DMS79 (cell line): ENCODE data around the gene SCNN1A.

Source experiments
- DNase-seq: peaks from one replicate; lab custom pipeline; 2025; lab: John Stamatoyannopoulos, UW

The SCNN1A gene

GRCh38 chr12:6334359-6334758 is 41.0 kb downstream of the SCNN1A start:
- no peak for DNase-seq

GRCh38 chr12:6333566-6333965 is 41.8 kb downstream of the SCNN1A start:
- DNase-seq: no peak

GRCh38 chr12:6333029-6333428 is 42.3 kb downstream of the SCNN1A start:
- DNase-seq: no peak

GRCh38 chr12:6332459-6332858 is 42.9 kb downstream of the SCNN1A start:
- DNase-seq: no peak

GRCh38 chr12:6330999-6331714 is 44.2 kb downstream of the SCNN1A start:
- DNase-seq: no peak

- no peak for DNase-seq
These were observed 45.2 kb downstream of the SCNN1A start for GRCh38 chr12:6330192-6330591.

- no peak for DNase-seq
These were observed 45.7 kb downstream of the SCNN1A start for GRCh38 chr12:6329703-6330064.

GRCh38 chr12:6328945-6329702 is 46.2 kb downstream of the SCNN1A start:
- DNase-seq: no peak

- no peak for DNase-seq
These were observed 47.2 kb downstream of the SCNN1A start for GRCh38 chr12:6328045-6328779.

- no peak for DNase-seq
These were observed 47.9 kb downstream of the SCNN1A start for GRCh38 chr12:6327229-6328041.

- peak; percentile 5 for DNase-seq
These were observed 48.8 kb downstream of the SCNN1A start for GRCh38 chr12:6326316-6327228.

- no peak for DNase-seq
These were observed 50.2 kb downstream of the SCNN1A start for GRCh38 chr12:6324936-6325750.

- DNase-seq: no peak
These were observed 51.2 kb downstream of the SCNN1A start for GRCh38 chr12:6323995-6324711.

GRCh38 chr12:6323340-6323994 is 51.9 kb downstream of the SCNN1A start:
- DNase-seq: peak; percentile 14

- no peak for DNase-seq
These were observed 52.4 kb downstream of the SCNN1A start for GRCh38 chr12:6322969-6323339.

- no peak for DNase-seq
These were observed 53.0 kb downstream of the SCNN1A start for GRCh38 chr12:6322352-6322751.

GRCh38 chr12:6321905-6322304 is 53.5 kb downstream of the SCNN1A start:
- DNase-seq: no peak

GRCh38 chr12:6319446-6319845 is 55.9 kb downstream of the SCNN1A start:
- no peak for DNase-seq

- no peak for DNase-seq
These were observed 56.9 kb downstream of the SCNN1A start for GRCh38 chr12:6318440-6318879.
